Endothelial cell (in vitro differentiated cells): Measurements from ENCODE around the gene ADAMTSL1. TPM values are rescaled to one million over a fixed set of nuclear protein-coding genes. Genes with fewer than 3 reads are reported as not detected.

ENCODE experiments used
- DNase-seq: peaks from one replicate; pipeline ENCODE4 v3.0.0; 2021; ENCODE audit warnings: low spot score
- H3K27ac Mint-ChIP-seq: one replicate; pipeline ENCODE4 v1.8.0; 2021; ENCODE audit warnings: mixed read lengths, inconsistent platforms; ENCODE audit not compliant: unreplicated experiment
- H3K27me3 Mint-ChIP-seq: one replicate; pipeline ENCODE4 v1.8.0; 2021; ENCODE audit warnings: mild to moderate bottlenecking, moderate library complexity, mixed read lengths, inconsistent platforms; ENCODE audit not compliant: unreplicated experiment
- H3K36me3 Mint-ChIP-seq: one replicate; pipeline ENCODE4 v1.8.0; 2021; ENCODE audit warnings: mild to moderate bottlenecking, low read depth, mixed read lengths, inconsistent platforms; ENCODE audit not compliant: unreplicated experiment
- H3K4me1 Mint-ChIP-seq: one replicate; pipeline ENCODE4 v1.8.0; 2021; ENCODE audit warnings: mild to moderate bottlenecking, mixed read lengths, inconsistent platforms; ENCODE audit not compliant: unreplicated experiment
- H3K4me3 Mint-ChIP-seq: one replicate; pipeline ENCODE4 v1.8.0; 2021; ENCODE audit warnings: mild to moderate bottlenecking, mixed read lengths, inconsistent platforms; ENCODE audit not compliant: unreplicated experiment
- H3K9me3 Mint-ChIP-seq: one replicate; pipeline ENCODE4 v1.8.0; 2021; ENCODE audit warnings: mixed read lengths, inconsistent platforms; ENCODE audit not compliant: unreplicated experiment
- CTCF ChIP-seq: fragments of 200-600 bp; sonication (generic); IDR thresholded peaks from one replicate; pipeline ENCODE4 v1.5.0; 2021; ENCODE audit warnings: antibody characterized with exemption; ENCODE audit not compliant: unreplicated experiment
- total RNA-seq: library from RNA; stranded (reverse); fragmentation: NEBNext Ultra II Directional; extraction: Animal tissue kit (Norgen Biotek cat#: 25700); gene quantifications from one replicate; pipeline ENCODE4 v1.2.1, GENCODE V29; 2021; ENCODE audit not compliant: unreplicated experiment

ADAMTSL1 gene
- total RNA-seq, 1 donor from 2014 or later = 18.2 TPM

GRCh38 chr9:18480662-18481093 lies 6.7 kb downstream of the ADAMTSL1 start:
- Mint-ChIP-seq H3K4me3 (no peak overlapping the region), H3K27ac (no peak overlapping the region), H3K9me3 (no peaks in the 10 kb centered on the region), H3K4me1 (peaks cover 8% of the 10 kb centered on the region), H3K36me3 (no peaks in the 10 kb centered on the region), H3K27me3 (no peaks in the 10 kb centered on the region)
- no peak for DNase-seq
- TF ChIP-seq CTCF = no peak

DNA sequence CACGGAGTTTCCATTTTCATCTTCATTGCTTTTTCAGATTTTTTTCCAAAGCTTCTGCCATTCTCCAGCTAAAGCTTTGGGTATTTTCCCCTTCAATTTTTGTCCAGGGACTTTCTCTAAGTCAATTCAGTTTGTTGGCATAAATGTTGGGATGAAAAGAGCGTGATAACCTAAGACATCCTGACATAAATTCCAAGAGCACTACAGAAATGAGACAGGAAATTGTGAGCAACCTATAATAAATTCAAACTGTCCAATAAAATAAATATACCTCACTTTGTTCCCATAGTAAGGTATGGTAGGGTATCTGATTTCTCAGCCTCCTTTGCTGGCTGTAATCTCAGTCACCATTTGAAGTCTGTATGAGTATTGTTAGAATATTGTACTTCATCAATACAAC lies 8.4 kb downstream of the ADAMTSL1 start:
- H3K27me3 Mint-ChIP-seq = no peaks in the 10 kb centered on the region
- no peaks in the 10 kb centered on the region for H3K9me3 Mint-ChIP-seq
- H3K4me1 Mint-ChIP-seq = peaks cover 3% of the 10 kb centered on the region
- TF ChIP-seq CTCF = no peak
- no peak overlapping the region for H3K4me3 Mint-ChIP-seq
- DNase-seq = no peak
- no peak overlapping the region for H3K27ac Mint-ChIP-seq
- H3K36me3 Mint-ChIP-seq = no peaks in the 10 kb centered on the region

GRCh38 chr9:18485714-18486113 lies 11.8 kb downstream of the ADAMTSL1 start:
- Mint-ChIP-seq H3K9me3 (no peaks in the 10 kb centered on the region), H3K4me3 (no peak overlapping the region), H3K27me3 (no peaks in the 10 kb centered on the region), H3K4me1 (no peaks in the 10 kb centered on the region), H3K36me3 (no peaks in the 10 kb centered on the region), H3K27ac (no peak overlapping the region)
- no peak for DNase-seq
- TF ChIP-seq CTCF = no peak

DNA sequence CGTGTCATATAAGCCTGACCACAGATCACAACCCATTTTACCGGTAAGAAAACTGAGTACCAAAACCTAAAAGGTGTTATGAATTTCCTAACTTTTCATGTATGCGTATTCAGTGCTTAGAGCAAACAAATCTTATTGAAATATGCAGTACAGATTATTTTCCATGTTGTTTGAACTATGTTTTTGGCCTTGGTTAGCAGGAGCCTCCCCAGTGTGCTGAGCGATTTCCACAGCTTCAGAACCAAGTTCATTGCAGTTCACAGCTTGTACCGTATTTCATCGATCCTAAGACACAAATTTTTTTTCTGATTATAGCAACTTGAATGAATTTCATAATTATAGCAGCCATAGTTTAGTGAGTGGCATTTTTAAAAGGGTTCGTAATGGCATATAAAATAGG lies 13.7 kb downstream of the ADAMTSL1 start:
- H3K9me3 Mint-ChIP-seq = no peaks in the 10 kb centered on the region
- no peak overlapping the region for H3K27ac Mint-ChIP-seq
- TF ChIP-seq CTCF = no peak
- DNase-seq = no peak
- H3K27me3 Mint-ChIP-seq = no peaks in the 10 kb centered on the region
- no peaks in the 10 kb centered on the region for H3K36me3 Mint-ChIP-seq
- H3K4me1 Mint-ChIP-seq = no peaks in the 10 kb centered on the region
- H3K4me3 Mint-ChIP-seq = no peak overlapping the region

DNA sequence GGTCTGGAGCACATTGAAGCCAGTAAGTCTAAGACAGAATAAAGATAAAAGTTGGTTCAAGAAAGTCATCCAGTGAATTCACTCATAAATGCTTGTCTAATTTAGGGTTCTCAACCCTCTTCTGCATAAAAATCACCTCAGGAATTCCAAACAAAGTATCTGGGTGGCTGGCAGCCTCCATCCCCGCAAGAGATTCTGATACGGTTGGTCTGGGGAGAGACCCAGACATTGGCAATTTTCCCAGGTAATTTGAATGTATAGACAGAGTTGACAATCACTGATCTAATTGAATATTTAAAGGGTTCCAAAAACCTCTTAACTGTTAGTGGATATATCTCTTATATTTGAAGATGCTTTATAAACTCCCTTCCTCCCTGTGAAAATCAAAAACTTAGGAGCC lies 14.9 kb downstream of the ADAMTSL1 start:
- Mint-ChIP-seq H3K36me3 (no peaks in the 10 kb centered on the region), H3K27me3 (no peaks in the 10 kb centered on the region), H3K4me3 (no peak overlapping the region), H3K4me1 (no peaks in the 10 kb centered on the region), H3K9me3 (no peaks in the 10 kb centered on the region), H3K27ac (no peak overlapping the region)
- no peak for DNase-seq
- TF ChIP-seq CTCF = no peak
